ENCODE measurements around the gene TNNC1.

Gene TNNC1

GRCh38 chr3:52453496-52454249, at the start of gene TNNC1:
TSS of gene TNNC1 (minus strand) at chr3:52454041. CDS start at chr3:52454015, 26 bp downstream.
- no peak for DNase-seq

DNA sequence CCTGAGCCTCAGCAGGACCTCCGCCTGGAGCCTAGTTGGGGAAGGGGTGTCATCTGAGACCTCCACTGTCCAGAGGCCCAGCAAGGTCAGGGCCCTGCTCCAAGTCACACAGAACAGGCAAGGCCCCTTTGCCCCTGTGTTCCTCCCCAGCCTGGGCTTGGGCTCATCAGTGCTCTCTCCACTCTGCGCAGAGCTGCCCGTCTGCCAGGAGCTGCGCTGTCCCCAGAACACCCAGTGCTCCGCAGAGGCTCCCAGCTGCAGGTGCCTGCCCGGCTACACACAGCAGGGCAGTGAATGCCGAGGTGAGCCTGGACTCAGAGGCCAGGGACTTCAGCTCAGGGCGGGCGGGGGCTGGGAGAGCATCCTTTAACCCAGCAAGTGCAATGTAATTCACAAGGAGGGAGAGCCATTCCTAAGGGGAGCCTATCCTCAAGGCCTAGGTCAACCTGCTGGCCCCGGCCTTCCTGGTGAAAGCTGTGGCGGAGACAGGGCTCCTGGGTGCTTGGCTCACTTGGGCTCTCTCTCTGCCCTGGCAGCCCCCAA, 49.0 kb upstream of the TNNC1 start:
- DNase-seq: no peak

DNA sequence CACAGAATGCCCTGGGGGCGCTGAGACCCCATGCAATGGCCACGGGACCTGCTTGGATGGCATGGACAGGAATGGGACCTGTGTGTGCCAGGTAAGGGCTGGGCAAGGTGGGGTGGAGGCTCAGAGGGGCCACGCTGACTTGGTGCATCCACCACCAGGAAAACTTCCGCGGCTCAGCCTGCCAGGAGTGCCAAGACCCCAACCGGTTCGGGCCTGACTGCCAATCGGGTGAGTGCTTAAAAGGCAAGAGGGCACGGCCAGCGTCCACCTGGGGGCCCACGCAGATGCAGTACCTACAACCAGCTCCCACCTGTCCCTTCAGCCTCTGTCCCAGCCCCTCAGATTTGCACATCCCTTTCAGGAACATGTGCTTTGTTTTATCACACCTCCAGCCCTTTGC, 48.2 kb upstream of the TNNC1 start:
- no peak for DNase-seq

DNA sequence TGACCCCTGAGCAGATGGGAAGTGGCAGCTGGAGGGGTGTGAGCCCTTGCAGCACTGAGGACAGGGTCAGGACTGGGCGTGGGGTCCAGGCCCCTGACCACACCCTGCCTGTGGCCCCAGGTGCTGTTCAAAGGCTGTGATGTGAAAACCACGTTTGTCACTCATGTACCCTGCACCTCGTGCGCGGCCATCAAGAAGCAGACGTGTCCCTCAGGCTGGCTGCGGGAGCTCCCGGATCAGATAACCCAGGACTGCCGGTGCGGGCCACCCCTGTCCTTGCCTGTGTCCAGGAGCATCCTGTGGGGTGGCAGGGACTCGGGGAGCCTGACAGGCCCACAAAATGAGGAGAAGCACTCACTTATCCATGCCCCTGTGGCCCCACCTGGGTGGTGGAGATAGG, 47.2 kb upstream of the TNNC1 start:
- DNase-seq: no peak

GRCh38 chr3:52498137-52499054, 44.6 kb upstream of the TNNC1 start:
- no peak for DNase-seq

DNA sequence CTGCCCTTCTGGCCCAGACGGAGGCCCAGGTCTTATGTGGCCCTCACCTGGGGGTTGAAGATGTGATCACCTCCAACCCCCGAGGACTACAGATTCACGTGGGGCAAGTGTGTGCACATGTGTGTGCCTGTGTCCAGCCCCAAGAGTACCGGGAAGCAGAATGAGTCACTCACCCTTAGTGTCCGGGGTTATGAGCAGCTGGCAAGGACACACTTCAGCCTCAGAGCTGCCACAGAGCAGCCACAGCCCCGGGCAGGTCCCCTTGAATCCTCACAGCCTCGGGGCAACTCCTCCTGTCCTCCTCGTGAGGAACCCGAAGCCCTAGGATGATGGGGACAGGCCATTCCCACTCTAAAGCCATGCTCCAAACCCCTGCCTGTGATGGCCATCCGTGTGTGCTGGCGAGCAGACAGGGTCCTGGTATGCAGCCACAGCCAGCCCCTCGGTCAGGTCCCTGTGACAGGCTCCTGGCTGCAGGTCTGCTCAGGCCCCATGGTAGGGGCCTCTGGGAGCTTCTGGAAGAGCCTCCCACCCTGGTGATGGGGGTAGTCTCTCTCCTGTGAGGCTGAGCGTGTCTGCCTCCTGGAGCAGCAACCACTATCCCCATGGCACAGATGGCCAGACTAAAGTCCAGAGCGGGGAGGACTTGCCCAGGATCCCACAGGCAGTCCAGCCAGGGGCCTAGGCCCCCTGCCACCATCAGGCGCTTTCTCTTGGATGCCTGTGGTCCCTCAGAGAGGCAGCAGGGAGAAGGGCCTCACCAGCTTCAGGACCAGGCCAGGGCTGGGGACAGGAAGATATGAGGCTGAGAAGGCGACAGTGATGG, 42.1 kb upstream of the TNNC1 start:
- DNase-seq: no peak

DNA sequence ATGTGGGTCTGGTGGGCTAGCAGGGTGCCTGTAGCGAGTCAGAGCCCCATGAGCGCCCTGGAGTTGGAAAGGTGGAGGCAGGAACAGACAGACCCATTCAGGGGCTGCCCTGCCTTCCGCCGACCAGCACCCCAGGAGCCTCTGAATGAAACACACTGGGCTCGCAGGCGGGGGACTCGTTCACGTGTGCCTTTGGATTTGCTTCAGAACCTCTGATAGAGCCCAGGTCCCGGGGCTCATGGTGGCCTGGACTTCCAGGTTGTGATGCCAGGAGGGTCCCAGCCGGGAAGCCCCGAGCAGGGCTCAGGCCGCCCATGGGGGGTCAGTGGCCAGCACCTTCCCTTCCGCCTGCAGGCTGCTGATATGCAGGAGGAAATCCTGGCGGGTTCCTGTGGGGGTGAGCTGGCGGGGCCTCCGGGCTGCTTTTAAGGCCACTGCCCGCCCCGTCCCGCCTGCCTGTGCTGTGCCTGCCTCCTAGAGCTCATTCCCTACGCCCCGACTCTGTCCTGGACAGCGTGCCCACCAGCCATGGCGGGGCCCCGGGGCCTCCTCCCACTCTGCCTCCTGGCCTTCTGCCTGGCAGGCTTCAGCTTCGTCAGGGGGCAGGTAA, 41.1 kb upstream of the TNNC1 start, which contains the start of gene STAB1:
TSS of gene STAB1 (plus strand) at position 453 of the 610 bp plus-strand sequence. CDS start at position 529, 76 bp downstream.
- no peak for DNase-seq

DNA sequence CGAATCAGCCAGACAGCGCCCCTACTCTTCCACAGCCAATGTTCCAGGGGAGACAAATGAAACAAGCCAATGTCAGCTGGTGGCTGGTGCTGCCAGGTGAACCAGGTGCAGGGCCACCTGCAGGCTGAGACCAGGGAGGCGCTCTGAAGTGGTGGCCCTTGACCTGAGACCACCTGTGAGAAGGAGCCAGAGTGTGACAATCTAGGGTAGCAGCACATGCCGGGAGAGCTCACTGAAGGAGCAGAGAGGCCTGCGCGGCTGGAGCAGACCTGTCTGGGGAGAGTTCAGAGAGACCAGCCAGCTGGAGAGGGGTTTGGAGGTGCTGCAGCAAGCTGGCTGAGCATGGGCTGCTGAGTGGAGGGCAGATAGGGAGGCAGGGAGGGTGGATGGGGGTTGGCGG, 40.6 kb upstream of the TNNC1 start:
- DNase-seq: no peak

GRCh38 chr3:52493232-52494017, 39.6 kb upstream of the TNNC1 start:
- no peak for DNase-seq

DNA sequence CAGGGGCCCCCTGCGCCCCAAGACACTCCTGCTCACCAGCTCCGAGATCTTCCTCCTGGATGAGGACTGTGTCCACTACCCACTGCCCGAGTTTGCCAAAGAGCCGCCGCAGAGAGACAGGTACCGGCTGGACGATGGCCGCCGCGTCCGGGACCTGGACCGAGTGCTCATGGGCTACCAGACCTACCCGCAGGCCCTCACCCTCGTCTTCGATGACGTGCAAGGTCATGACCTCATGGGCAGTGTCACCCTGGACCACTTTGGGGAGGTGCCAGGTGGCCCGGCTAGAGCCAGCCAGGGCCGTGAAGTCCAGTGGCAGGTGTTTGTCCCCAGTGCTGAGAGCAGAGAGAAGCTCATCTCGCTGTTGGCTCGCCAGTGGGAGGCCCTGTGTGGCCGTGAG, 38.2 kb upstream of the TNNC1 start:
- no peak for DNase-seq

DNA sequence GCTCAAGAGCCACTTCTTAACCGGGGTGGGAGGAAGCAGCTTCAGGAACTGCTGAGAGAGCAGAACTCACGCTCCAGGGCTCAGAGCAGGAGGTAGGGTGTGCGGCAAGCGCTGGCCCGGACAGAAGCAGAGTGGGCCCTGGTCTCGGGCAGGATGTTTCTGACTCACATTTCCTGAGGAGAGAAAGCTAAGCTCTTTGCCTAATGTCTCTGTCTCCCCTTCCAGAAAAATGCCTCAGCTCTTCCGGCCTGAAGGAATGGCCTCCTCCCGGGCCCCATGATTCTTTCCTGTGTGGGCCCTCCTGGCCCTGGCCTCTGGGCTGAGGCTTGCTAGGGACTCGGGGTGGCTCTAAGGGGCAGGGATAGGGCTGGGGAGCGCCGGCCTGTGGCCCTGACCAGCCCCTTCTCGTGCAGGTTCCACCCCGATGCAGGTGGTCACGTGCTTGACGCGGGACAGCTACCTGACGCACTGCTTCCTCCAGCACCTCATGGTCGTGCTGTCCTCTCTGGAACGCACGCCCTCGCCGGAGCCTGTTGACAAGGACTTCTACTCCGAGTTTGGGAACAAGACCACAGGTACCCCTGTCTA, 37.2 kb upstream of the TNNC1 start:
- no peak for DNase-seq

DNA sequence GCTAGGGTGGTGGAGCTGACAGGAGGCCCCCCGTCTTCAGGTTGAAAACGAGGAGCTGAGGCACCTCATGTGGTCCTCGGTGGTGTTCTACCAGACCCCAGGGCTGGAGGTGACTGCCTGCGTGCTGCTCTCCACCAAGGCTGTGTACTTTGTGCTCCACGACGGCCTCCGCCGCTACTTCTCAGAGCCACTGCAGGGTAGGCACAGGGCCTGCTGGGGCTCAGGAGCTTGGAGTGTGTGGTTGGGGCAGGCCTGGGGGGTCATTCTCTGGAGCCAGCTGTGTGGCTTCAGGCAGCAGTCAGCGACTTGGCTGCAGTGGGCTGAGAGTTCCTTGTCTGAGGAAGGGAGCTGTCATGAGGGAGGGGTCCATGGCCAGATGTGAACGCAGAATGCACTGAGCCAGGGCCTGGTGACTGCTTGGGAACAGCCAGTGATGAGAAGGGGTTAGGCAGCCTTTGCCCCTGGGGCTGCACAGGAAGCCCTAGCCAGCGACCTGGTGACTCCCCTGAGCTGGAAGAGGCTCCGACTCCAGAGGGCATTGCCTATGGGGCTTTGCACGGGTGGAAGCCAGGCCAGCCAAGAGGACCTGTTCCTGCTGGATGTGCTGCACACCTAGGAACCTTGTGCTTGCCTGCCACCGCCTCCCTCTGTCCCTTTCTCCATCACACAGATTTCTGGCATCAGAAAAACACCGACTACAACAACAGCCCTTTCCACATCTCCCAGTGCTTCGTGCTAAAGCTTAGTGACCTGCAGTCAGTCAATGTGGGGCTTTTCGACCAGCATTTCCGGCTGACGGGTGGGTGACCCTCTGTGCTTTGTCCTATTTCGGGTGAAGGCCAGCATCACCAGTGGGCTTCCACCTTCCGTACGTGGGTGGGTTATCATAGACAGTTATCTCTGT, 36.4 kb upstream of the TNNC1 start:
- no peak for DNase-seq

- DNase-seq: no peak
Measured at GRCh38 chr3:52489453-52489852, 35.6 kb upstream of the TNNC1 start.

DNA sequence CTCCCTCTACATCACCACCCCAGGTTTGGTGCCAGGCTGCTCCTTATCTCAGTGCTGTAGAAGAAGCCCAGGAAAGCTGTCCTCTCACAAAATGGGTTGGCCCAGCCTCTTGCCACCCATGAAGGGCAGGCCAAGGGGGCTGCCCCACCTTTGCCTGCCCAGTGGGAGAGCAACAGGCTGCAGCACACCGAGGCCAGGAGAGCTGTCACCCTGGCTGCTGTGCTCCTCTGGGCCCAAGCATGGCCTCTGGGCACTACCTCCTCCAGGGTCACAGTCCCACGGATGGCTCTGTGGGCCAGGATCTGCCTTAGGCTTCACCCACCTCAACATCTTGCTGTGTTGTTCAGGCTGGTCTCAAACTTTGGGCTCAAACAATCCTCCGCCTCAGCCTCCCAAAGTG, 34.9 kb upstream of the TNNC1 start:
- DNase-seq: no peak

DNA sequence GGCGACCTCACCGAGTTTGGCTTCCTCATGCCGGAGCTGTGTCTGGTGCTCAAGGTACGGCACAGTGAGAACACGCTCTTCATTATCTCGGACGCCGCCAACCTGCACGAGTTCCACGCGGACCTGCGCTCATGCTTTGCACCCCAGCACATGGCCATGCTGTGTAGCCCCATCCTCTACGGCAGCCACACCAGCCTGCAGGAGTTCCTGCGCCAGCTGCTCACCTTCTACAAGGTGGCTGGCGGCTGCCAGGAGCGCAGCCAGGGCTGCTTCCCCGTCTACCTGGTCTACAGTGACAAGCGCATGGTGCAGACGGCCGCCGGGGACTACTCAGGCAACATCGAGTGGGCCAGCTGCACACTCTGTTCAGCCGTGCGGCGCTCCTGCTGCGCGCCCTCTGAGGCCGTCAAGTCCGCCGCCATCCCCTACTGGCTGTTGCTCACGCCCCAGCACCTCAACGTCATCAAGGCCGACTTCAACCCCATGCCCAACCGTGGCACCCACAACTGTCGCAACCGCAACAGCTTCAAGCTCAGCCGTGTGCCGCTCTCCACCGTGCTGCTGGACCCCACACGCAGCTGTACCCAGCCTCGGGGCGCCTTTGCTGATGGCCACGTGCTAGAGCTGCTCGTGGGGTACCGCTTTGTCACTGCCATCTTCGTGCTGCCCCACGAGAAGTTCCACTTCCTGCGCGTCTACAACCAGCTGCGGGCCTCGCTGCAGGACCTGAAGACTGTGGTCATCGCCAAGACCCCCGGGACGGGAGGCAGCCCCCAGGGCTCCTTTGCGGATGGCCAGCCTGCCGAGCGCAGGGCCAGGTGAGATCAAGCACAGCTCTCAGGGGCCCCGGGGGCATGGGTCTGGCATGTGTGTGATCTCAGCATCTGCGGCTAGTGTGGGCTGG, 34.2 kb upstream of the TNNC1 start:
- DNase-seq: no peak

DNA sequence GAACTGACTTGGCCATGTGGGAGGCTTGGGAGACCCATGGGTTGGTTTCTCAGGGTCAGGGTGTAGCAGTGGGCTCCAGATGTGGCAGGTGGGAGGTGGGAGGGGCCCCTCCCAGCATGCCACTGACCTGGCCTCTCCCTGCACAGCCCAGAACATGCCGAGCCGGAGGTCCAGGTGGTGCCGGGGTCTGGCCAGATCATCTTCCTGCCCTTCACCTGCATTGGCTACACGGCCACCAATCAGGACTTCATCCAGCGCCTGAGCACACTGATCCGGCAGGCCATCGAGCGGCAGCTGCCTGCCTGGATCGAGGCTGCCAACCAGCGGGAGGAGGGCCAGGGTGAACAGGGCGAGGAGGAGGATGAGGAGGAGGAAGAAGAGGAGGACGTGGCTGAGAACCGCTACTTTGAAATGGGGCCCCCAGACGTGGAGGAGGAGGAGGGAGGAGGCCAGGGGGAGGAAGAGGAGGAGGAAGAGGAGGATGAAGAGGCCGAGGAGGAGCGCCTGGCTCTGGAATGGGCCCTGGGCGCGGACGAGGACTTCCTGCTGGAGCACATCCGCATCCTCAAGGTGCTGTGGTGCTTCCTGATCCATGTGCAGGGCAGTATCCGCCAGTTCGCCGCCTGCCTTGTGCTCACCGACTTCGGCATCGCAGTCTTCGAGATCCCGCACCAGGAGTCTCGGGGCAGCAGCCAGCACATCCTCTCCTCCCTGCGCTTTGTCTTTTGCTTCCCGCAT, 33.4 kb upstream of the TNNC1 start:
- no peak for DNase-seq

DNA sequence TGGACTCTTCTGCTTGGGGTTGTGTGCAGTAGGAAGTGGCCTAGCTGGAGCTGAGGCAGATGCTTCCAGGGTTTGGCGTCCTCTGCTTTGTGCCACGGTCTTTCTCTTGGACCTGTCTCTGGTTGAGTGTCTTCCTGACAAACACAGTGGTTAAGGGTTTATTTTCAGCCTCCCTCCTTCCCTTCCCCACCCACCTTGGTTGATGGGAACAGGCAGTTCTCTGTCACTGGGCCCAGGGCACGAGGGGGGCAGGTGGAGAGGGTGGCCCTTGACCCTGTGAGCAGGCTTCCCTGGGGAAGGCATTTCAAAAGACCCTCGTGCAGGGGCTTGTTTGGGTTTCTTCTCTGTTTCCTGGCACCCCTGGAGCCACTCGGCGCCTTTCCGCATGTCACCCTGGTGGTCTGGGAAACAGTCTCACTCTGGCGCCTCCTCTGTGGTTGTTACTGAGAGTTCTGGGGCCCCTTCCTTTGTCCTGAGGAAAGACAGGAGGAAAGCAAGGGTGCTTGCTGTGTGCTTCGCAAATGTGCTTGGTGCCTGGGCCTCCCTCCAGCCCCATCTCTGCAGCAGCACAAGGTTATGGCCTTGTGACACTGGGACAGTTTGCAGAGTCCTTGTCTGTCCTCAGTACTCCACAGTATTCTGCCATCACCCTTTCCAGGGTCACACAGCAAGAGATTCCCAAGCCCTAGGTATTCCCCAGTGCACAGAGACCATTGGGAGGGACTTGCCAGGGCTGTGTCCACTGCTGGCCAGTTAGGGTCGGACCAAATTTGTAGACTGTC, 31.0 kb upstream of the TNNC1 start:
- no peak for DNase-seq
